Mesenchymal stem cell (in vitro differentiated cells and primary cell): Measurements from ENCODE around the gene ZYG11A.

Experiments
- DNase-seq: peaks from one replicate; pipeline ENCODE4 v3.0.0-alpha.2; 2013
- H2AFZ ChIP-seq: one replicate; pipeline ENCODE4 v1.6.1; 2013; ENCODE audit warnings: low read depth, mild to moderate bottlenecking, control low read depth, inconsistent platforms, low read length, moderate library complexity
- H2AK5ac ChIP-seq: 2 replicates; pipeline ENCODE4 v1.6.1; 2013; ENCODE audit warnings: low read length, moderate library complexity, mild to moderate bottlenecking, inconsistent platforms; ENCODE audit not compliant: severe bottlenecking
- H2BK120ac ChIP-seq: one replicate; pipeline ENCODE4 v1.6.1; 2013; ENCODE audit warnings: low read depth, mild to moderate bottlenecking, inconsistent platforms, low read length, moderate library complexity
- H2BK12ac ChIP-seq, 2 experiments: one replicate each; pipeline ENCODE4 v1.6.1; 2013; ENCODE audit warnings: inconsistent platforms in 2 of 2, low read length in 2 of 2, mild to moderate bottlenecking in 2 of 2, moderate library complexity in 2 of 2, control low read depth in 1 of 2
- H2BK15ac ChIP-seq: one replicate; pipeline ENCODE4 v1.6.1; 2013; ENCODE audit warnings: mild to moderate bottlenecking, low read depth, inconsistent platforms; ENCODE audit not compliant: poor library complexity, severe bottlenecking
- H2BK5ac ChIP-seq: 2 replicates; pipeline ENCODE4 v1.6.1; 2013; ENCODE audit warnings: low read depth, mild to moderate bottlenecking, low read length, control low read depth, inconsistent platforms; ENCODE audit not compliant: poor library complexity, severe bottlenecking
- H3K14ac ChIP-seq, 2 experiments: one replicate each; pipeline ENCODE4 v1.6.1; 2013; ENCODE audit warnings: inconsistent platforms in 2 of 2, low read length in 2 of 2, control low read depth in 1 of 2, mild to moderate bottlenecking in 1 of 2, moderate library complexity in 1 of 2
- H3K18ac ChIP-seq, 2 experiments: one replicate each; pipeline ENCODE4 v1.6.1; 2013; ENCODE audit warnings: inconsistent platforms in 2 of 2, low read length in 2 of 2, control low read depth in 1 of 2, low read depth in 1 of 2, mild to moderate bottlenecking in 1 of 2
- H3K23ac ChIP-seq, 2 experiments: one replicate each; pipeline ENCODE4 v1.6.1; 2013; ENCODE audit warnings: inconsistent platforms in 2 of 2, low read length in 2 of 2, mild to moderate bottlenecking in 2 of 2, moderate library complexity in 2 of 2, control low read depth in 1 of 2
- H3K27ac ChIP-seq: 2 replicates; pipeline ENCODE4 v1.5.1; 2013; ENCODE audit warnings: mild to moderate bottlenecking, moderate library complexity, low read length, control low read depth, inconsistent platforms; ENCODE audit not compliant: poor library complexity, severe bottlenecking
- H3K27me3 ChIP-seq, 2 experiments: 2 replicates each; pipeline versions ENCODE4 v1.6.1 to v1.7.0; 2013; ENCODE audit warnings: low read length in 2 of 2, mild to moderate bottlenecking in 2 of 2, moderate library complexity in 2 of 2, control low read depth in 1 of 2, inconsistent platforms in 1 of 2; ENCODE audit not compliant: control insufficient read depth in 1 of 2, insufficient read depth in 1 of 2
- H3K36me3 ChIP-seq, 2 experiments: 2 replicates each; pipeline versions ENCODE4 v1.6.1 to v1.7.0; 2013; ENCODE audit warnings: low read length in 2 of 2, control low read depth in 1 of 2, inconsistent platforms in 1 of 2, low read depth in 1 of 2, mild to moderate bottlenecking in 1 of 2; ENCODE audit not compliant: insufficient read depth in 2 of 2, control insufficient read depth in 1 of 2
- H3K4ac ChIP-seq, 2 experiments: one replicate each; pipeline ENCODE4 v1.6.1; 2013; ENCODE audit warnings: inconsistent platforms in 2 of 2, low read length in 2 of 2, mild to moderate bottlenecking in 2 of 2, moderate library complexity in 2 of 2, control low read depth in 1 of 2, low read depth in 1 of 2
- H3K4me1 ChIP-seq: 2 replicates; pipeline ENCODE4 v1.6.1; 2013; ENCODE audit warnings: low read depth, low read length, control low read depth; ENCODE audit not compliant: control insufficient read depth, insufficient read depth
- H3K4me2 ChIP-seq: 2 replicates; pipeline ENCODE4 v1.6.1; 2013; ENCODE audit warnings: low read length, mild to moderate bottlenecking, inconsistent platforms; ENCODE audit not compliant: poor library complexity, severe bottlenecking
- H3K4me3 ChIP-seq, 2 experiments: 2 replicates each; pipeline versions ENCODE4 v1.5.1 to v1.7.0; 2013; ENCODE audit warnings: low read length in 2 of 2, mild to moderate bottlenecking in 2 of 2, control low read depth in 1 of 2, low read depth in 1 of 2; ENCODE audit not compliant: insufficient read depth in 1 of 2
- H3K79me1 ChIP-seq: replicated peaks from 2 replicates; pipeline ENCODE4 v1.6.1; 2013; ENCODE audit warnings: mild to moderate bottlenecking, control low read depth, low read length, inconsistent platforms; ENCODE audit not compliant: poor library complexity, severe bottlenecking
- H3K9ac ChIP-seq: 2 replicates; pipeline ENCODE4 v1.7.0; 2013; ENCODE audit warnings: mild to moderate bottlenecking, low read length, moderate library complexity
- H3K9me3 ChIP-seq: 2 replicates; pipeline ENCODE4 v1.7.0; 2013; ENCODE audit warnings: mild to moderate bottlenecking, low read length; ENCODE audit not compliant: control insufficient read depth
- H4K8ac ChIP-seq: one replicate; pipeline ENCODE4 v1.6.1; 2013; ENCODE audit warnings: inconsistent platforms, mild to moderate bottlenecking, low read length, moderate library complexity
- H4K91ac ChIP-seq: one replicate; pipeline ENCODE4 v1.6.1; 2013; ENCODE audit warnings: mild to moderate bottlenecking, low read length, inconsistent platforms
- WGBS: methylation state at CpG from one replicate; pipeline ENCODE4 v1.1.7; 2013; ENCODE audit warnings: mixed read lengths; 5-methylcytosine and 5-hydroxymethylcytosine counted together

ZYG11A gene

DNA sequence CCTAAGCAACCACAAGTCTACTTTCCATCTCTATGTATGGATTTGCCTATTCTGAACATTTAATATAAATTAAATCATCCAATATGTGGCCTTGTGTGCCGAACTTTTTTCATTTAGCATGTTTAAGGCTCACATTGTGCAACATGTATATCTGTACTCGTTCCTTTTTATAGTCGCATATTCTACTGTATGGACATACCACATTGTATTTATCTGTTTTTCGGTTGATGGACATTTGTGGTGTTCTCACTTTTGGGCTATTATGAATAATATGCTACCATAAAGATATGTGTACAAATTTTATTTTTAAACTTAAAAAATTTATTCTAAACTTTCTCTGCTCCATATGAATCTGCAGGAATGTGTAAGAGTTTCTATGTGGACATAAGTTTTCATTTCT, 13.0 kb downstream of the ZYG11A start:
- Histone ChIP-seq H2BK15ac (no peak overlapping the region), H3K27ac (no peak overlapping the region), H3K9me3 (no peaks in the 10 kb centered on the region), H3K4me1 (peaks cover 1% of the 10 kb centered on the region), H3K27me3 (no peaks in the 10 kb centered on the region), H3K18ac (no peak overlapping the region), H3K79me1 (peaks cover 1% of the 10 kb centered on the region), H3K4ac (no peak overlapping the region), H3K9ac (no peak overlapping the region), H3K23ac (no peak overlapping the region), H2AFZ (no peak overlapping the region), H2AK5ac (no peak overlapping the region), H4K91ac (no peak overlapping the region), H2BK120ac (no peak overlapping the region), H3K14ac (no peak overlapping the region), H3K4me2 (no peak overlapping the region), H3K36me3 (no peaks in the 10 kb centered on the region), H4K8ac (no peak overlapping the region), H3K4me3 (no peak overlapping the region), H2BK5ac (no peak overlapping the region), H2BK12ac (no peak overlapping the region)
- 100% methylated on average over 1 of the region's 4 CpGs for WGBS
- DNase-seq, result no peak

DNA sequence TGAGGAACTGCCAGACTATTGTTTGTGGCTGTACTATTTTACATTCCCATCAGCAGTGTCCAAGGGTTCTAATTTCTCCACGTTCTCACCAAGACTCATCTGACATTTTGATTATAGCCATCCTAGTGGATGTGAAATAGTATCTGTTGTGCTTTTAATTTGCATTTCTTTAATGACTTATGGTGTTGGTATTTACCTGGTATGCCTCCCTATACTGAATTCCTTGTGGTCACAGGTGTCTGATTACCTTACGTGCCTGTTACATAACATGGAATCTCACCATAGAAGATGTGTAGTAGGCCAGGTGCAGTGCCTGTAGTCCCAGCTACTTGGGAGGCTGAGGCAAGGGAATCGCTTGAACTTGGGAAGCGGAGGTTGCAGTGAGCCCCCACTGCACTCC, 13.5 kb downstream of the ZYG11A start:
- Histone ChIP-seq H2BK12ac (no peak overlapping the region), H3K4ac (no peak overlapping the region), H3K27ac (no peak overlapping the region), H2AK5ac (no peak overlapping the region), H2BK120ac (no peak overlapping the region), H3K27me3 (no peaks in the 10 kb centered on the region), H4K8ac (no peak overlapping the region), H3K79me1 (peaks cover 1% of the 10 kb centered on the region), H3K9me3 (no peaks in the 10 kb centered on the region), H3K4me1 (peaks cover 1% of the 10 kb centered on the region), H3K4me2 (no peak overlapping the region), H2BK5ac (no peak overlapping the region), H2BK15ac (no peak overlapping the region), H3K14ac (no peak overlapping the region), H3K18ac (no peak overlapping the region), H3K23ac (no peak overlapping the region), H3K36me3 (no peaks in the 10 kb centered on the region), H4K91ac (no peak overlapping the region), H3K4me3 (no peak overlapping the region), H2AFZ (no peak overlapping the region), H3K9ac (no peak overlapping the region)
- WGBS, result 90% methylated on average over 2 of the region's 4 CpGs
- DNase-seq, result no peak

- H2AFZ ChIP-seq, result no peak overlapping the region
- 94% methylated on average over 3 of the region's 4 CpGs for WGBS
- no peak overlapping the region for H3K27ac ChIP-seq
- H2BK120ac ChIP-seq, result no peak overlapping the region
- no peak overlapping the region for H4K8ac ChIP-seq
- H4K91ac ChIP-seq, result no peak overlapping the region
- no peaks in the 10 kb centered on the region for H3K9me3 ChIP-seq
- H2BK15ac ChIP-seq, result no peak overlapping the region
- no peak overlapping the region for H3K4ac ChIP-seq
- DNase-seq, result no peak
- no peaks in the 10 kb centered on the region for H3K79me1 ChIP-seq
- H3K23ac ChIP-seq, result no peak overlapping the region
- no peak overlapping the region for H3K18ac ChIP-seq
- no peak overlapping the region for H3K4me2 ChIP-seq
- H3K4me1 ChIP-seq, result peaks cover 1% of the 10 kb centered on the region
- H2BK12ac ChIP-seq, result no peak overlapping the region
- no peak overlapping the region for H3K4me3 ChIP-seq
- no peak overlapping the region for H2AK5ac ChIP-seq
- H3K9ac ChIP-seq, result no peak overlapping the region
- H3K27me3 ChIP-seq, result no peaks in the 10 kb centered on the region
- H3K14ac ChIP-seq, result no peak overlapping the region
- no peaks in the 10 kb centered on the region for H3K36me3 ChIP-seq
- no peak overlapping the region for H2BK5ac ChIP-seq
Observed at GRCh38 chr1:52857443-52857842, 14.9 kb downstream of the ZYG11A start.

- DNase-seq, result no peak
- no peak overlapping the region for H3K18ac ChIP-seq
- WGBS, result 91% methylated on average over 1 of the region's 2 CpGs
Observed at GRCh38 chr1:52862666-52863458, 20.3 kb downstream of the ZYG11A start.

More at GRCh38 chr1:52862666-52863458, 20.3 kb downstream of the ZYG11A start:
- no peak overlapping the region for H2BK15ac ChIP-seq
- H3K4me1 ChIP-seq, result peaks cover 1% of the 10 kb centered on the region
- no peak overlapping the region for H3K14ac ChIP-seq
- no peak overlapping the region for H2BK120ac ChIP-seq
- H3K9ac ChIP-seq, result no peak overlapping the region
- no peak overlapping the region for H3K4me2 ChIP-seq
- no peak overlapping the region for H2BK12ac ChIP-seq
- no peak overlapping the region for H3K4ac ChIP-seq
- no peak overlapping the region for H2AFZ ChIP-seq
- H2AK5ac ChIP-seq, result no peak overlapping the region
- no peaks in the 10 kb centered on the region for H3K9me3 ChIP-seq
- no peaks in the 10 kb centered on the region for H3K36me3 ChIP-seq
- H3K27me3 ChIP-seq, result no peaks in the 10 kb centered on the region
- no peak overlapping the region for H3K27ac ChIP-seq
- H4K91ac ChIP-seq, result no peak overlapping the region
- H3K23ac ChIP-seq, result no peak overlapping the region
- no peaks in the 10 kb centered on the region for H3K79me1 ChIP-seq
- no peak overlapping the region for H3K4me3 ChIP-seq
- H2BK5ac ChIP-seq, result no peak overlapping the region
- no peak overlapping the region for H4K8ac ChIP-seq
